Rectal smooth muscle tissue (tissue), 1 donor: ENCODE results near the gene NUMBL.
A peak's percentile ranks its signal among the peaks of the same experiment; 100 is the strongest.
"Not testable (repeated sequence)": the region's sequence is repeated elsewhere in the genome, so short reads cannot be mapped to it uniquely, and the experiment has no call there.

ENCODE experiments used
- H3K27ac ChIP-seq: one replicate; pipeline ENCODE4 v1.7.0; 2013; ENCODE audit warnings: low read depth, low read length, inconsistent platforms
- H3K27me3 ChIP-seq: one replicate; pipeline ENCODE4 v1.7.0; 2013; ENCODE audit warnings: low read length; ENCODE audit not compliant: control insufficient read depth, insufficient read depth
- H3K36me3 ChIP-seq: one replicate; pipeline ENCODE4 v1.7.0; 2013; ENCODE audit warnings: low read length; ENCODE audit not compliant: control insufficient read depth, insufficient read depth
- H3K4me1 ChIP-seq: one replicate; pipeline ENCODE4 v1.7.0; 2013; ENCODE audit warnings: low read length; ENCODE audit not compliant: control insufficient read depth, insufficient read depth
- H3K4me3 ChIP-seq: one replicate; pipeline ENCODE4 v1.7.0; 2013; ENCODE audit warnings: low read length
- H3K9ac ChIP-seq: one replicate; pipeline ENCODE4 v1.7.0; 2013; ENCODE audit warnings: low read length

Gene NUMBL

GRCh38 chr19:40690050-40690692, at the start of gene NUMBL:
TSS of gene NUMBL (minus strand) at chr19:40690651. CDS start at chr19:40690483, 168 bp downstream.
- Histone ChIP-seq H3K4me3 (peak within 1 kb of the TSS; percentile 78), H3K4me1 (peaks cover 17% of the 10 kb centered on the region), H3K36me3 (peaks cover 12% of the 10 kb centered on the region), H3K27ac (peak within 1 kb of the TSS; percentile 82), H3K9ac (peak within 1 kb of the TSS; percentile 26), H3K27me3 (no peaks in the 10 kb centered on the region)

GRCh38 chr19:40739030-40739839, 48.8 kb upstream of the NUMBL start:
- Histone ChIP-seq H3K4me1 (no peaks in the 10 kb centered on the region), H3K27me3 (no peaks in the 10 kb centered on the region), H3K36me3 (peaks cover 27% of the 10 kb centered on the region), H3K9ac (no peak overlapping the region), H3K27ac (no peak overlapping the region), H3K4me3 (no peak overlapping the region)

GRCh38 chr19:40737102-40737644, 46.7 kb upstream of the NUMBL start:
- H3K27me3 ChIP-seq = no peaks in the 10 kb centered on the region
- H3K9ac ChIP-seq = no peak overlapping the region
- no peak overlapping the region for H3K4me3 ChIP-seq
- H3K27ac ChIP-seq = no peak overlapping the region
- peaks cover 40% of the 10 kb centered on the region for H3K36me3 ChIP-seq
- H3K4me1 ChIP-seq = no peaks in the 10 kb centered on the region

GRCh38 chr19:40736661-40737060, 46.2 kb upstream of the NUMBL start:
- Histone ChIP-seq H3K4me1 (no peaks in the 10 kb centered on the region), H3K27ac (no peak overlapping the region), H3K36me3 (peaks cover 40% of the 10 kb centered on the region)

GRCh38 chr19:40735013-40735771, 44.7 kb upstream of the NUMBL start:
- no peak overlapping the region for H3K4me3 ChIP-seq

More at GRCh38 chr19:40736661-40737060, 46.2 kb upstream of the NUMBL start:
- H3K4me3 ChIP-seq = no peak overlapping the region
- H3K9ac ChIP-seq = no peak overlapping the region
- H3K27me3 ChIP-seq = no peaks in the 10 kb centered on the region

GRCh38 chr19:40733149-40733548, 42.7 kb upstream of the NUMBL start:
- Histone ChIP-seq H3K36me3 (peaks cover 41% of the 10 kb centered on the region), H3K4me1 (no peaks in the 10 kb centered on the region), H3K9ac (no peak overlapping the region), H3K27me3 (no peaks in the 10 kb centered on the region), H3K4me3 (no peak overlapping the region), H3K27ac (no peak overlapping the region)

More at GRCh38 chr19:40735013-40735771, 44.7 kb upstream of the NUMBL start:
- H3K27me3 ChIP-seq = no peaks in the 10 kb centered on the region
- H3K9ac ChIP-seq = no peak overlapping the region
- H3K27ac ChIP-seq = no peak overlapping the region
- H3K4me1 ChIP-seq = no peaks in the 10 kb centered on the region
- H3K36me3 ChIP-seq = peaks cover 47% of the 10 kb centered on the region

GRCh38 chr19:40732304-40732703, 41.9 kb upstream of the NUMBL start:
- H3K9ac ChIP-seq, H3K27me3 ChIP-seq, H3K27ac ChIP-seq, H3K4me3 ChIP-seq, H3K4me1 ChIP-seq: not testable (repeated sequence)
- H3K36me3 ChIP-seq = peaks cover 40% of the 10 kb centered on the region

GRCh38 chr19:40730065-40730464, 39.6 kb upstream of the NUMBL start:
- peaks cover 33% of the 10 kb centered on the region for H3K36me3 ChIP-seq
- H3K27me3 ChIP-seq, H3K27ac ChIP-seq, H3K4me1 ChIP-seq, H3K4me3 ChIP-seq, H3K9ac ChIP-seq: not testable (repeated sequence)

GRCh38 chr19:40726279-40726678, 35.8 kb upstream of the NUMBL start:
- Histone ChIP-seq H3K9ac (no peak overlapping the region), H3K4me1 (no peaks in the 10 kb centered on the region), H3K27ac (no peak overlapping the region), H3K4me3 (no peak overlapping the region), H3K27me3 (no peaks in the 10 kb centered on the region), H3K36me3 (peaks cover 20% of the 10 kb centered on the region)

- no peak overlapping the region for H3K9ac ChIP-seq
- no peak overlapping the region for H3K4me3 ChIP-seq
- H3K27me3 ChIP-seq = no peaks in the 10 kb centered on the region
- H3K4me1 ChIP-seq = no peaks in the 10 kb centered on the region
- no peak overlapping the region for H3K27ac ChIP-seq
- H3K36me3 ChIP-seq = peaks cover 13% of the 10 kb centered on the region
Observed at GRCh38 chr19:40724855-40725254, 34.4 kb upstream of the NUMBL start.

GRCh38 chr19:40724315-40724714, 33.9 kb upstream of the NUMBL start:
- Histone ChIP-seq H3K27ac (no peak overlapping the region), H3K9ac (no peak overlapping the region), H3K27me3 (no peaks in the 10 kb centered on the region), H3K4me1 (peaks cover 4% of the 10 kb centered on the region), H3K4me3 (no peak overlapping the region), H3K36me3 (peaks cover 13% of the 10 kb centered on the region)

- Histone ChIP-seq H3K36me3 (peaks cover 10% of the 10 kb centered on the region), H3K27ac (no peak overlapping the region), H3K27me3 (no peaks in the 10 kb centered on the region), H3K4me3 (no peak overlapping the region), H3K4me1 (peaks cover 4% of the 10 kb centered on the region), H3K9ac (no peak overlapping the region)
Observed at GRCh38 chr19:40723661-40724254, 33.3 kb upstream of the NUMBL start.
